IMR-90 (cell line): ENCODE data around the gene CARD14. TPM values are rescaled to one million over a fixed set of nuclear protein-coding genes. Genes with fewer than 3 reads are reported as not detected.

Source experiments
- ATAC-seq: fragments of 200-7000 bp; cut with Tn5 transposase; 2 replicates; pipeline ENCODE4 v1.9.1; 2020; ENCODE audit warnings: low read depth, mild to moderate bottlenecking, moderate library complexity
- BruUV-seq: library from RNA; stranded (reverse); fragments of 400-500 nt; replicated peaks from 2 replicates; lab custom pipeline; 2021; lab: Mats Ljungman, UMichigan
- CTCF ChIA-PET: fragments of 300-600 bp; formaldehyde crosslinking; extraction: SDS; loops from one replicate; lab custom pipeline; 2021; ENCODE audit warnings: antibody characterized with exemption; lab: Yijun Ruan, JAX
- POLR2A ChIA-PET: fragments of 300-600 bp; sonication (Branson Sonifier 250); formaldehyde crosslinking; loops from one replicate; lab custom pipeline; 2022; ENCODE audit warnings: antibody characterized with exemption; ENCODE audit not compliant: unreplicated experiment; lab: Charles Lee
- DNase-seq: peaks from one replicate; pipeline ENCODE4 v3.0.0; 2013
- H2AFZ ChIP-seq: replicated peaks from 2 replicates; pipeline ENCODE3; 2013; ENCODE audit warnings: low read length, mild to moderate bottlenecking; ENCODE audit not compliant: poor library complexity
- H2AK5ac ChIP-seq: 2 replicates; pipeline ENCODE4 v1.6.1; 2013; ENCODE audit warnings: low read depth, low read length, inconsistent platforms
- H2AK9ac ChIP-seq: replicated peaks from 2 replicates; pipeline ENCODE3; 2013; ENCODE audit warnings: mild to moderate bottlenecking, low read depth, low read length, moderate library complexity; ENCODE audit not compliant: poor library complexity
- H2BK120ac ChIP-seq: 2 replicates; pipeline ENCODE4 v1.6.1; 2013; ENCODE audit warnings: low read depth, low read length, inconsistent platforms
- H2BK15ac ChIP-seq: 3 replicates; pipeline ENCODE4 v1.6.1; 2013; ENCODE audit warnings: low read depth, low read length, inconsistent platforms
- H2BK20ac ChIP-seq: 2 replicates; pipeline ENCODE4 v1.6.1; 2013; ENCODE audit warnings: low read depth, mild to moderate bottlenecking, inconsistent platforms, low read length, moderate library complexity
- H2BK5ac ChIP-seq: 2 replicates; pipeline ENCODE4 v1.6.1; 2013; ENCODE audit warnings: mild to moderate bottlenecking, low read depth, low read length, inconsistent platforms; ENCODE audit not compliant: poor library complexity, severe bottlenecking
- H3K14ac ChIP-seq: replicated peaks from 2 replicates; pipeline ENCODE4 v1.6.1; 2013; ENCODE audit warnings: low read depth, low read length, inconsistent platforms
- H3K18ac ChIP-seq: 2 replicates; pipeline ENCODE4 v1.6.1; 2013; ENCODE audit warnings: low read depth, low read length, control low read depth
- H3K23ac ChIP-seq: 2 replicates; pipeline ENCODE4 v1.6.1; 2013; ENCODE audit warnings: low read depth, low read length, inconsistent platforms
- H3K27ac ChIP-seq: 2 replicates; pipeline ENCODE4 v1.5.1; 2013; ENCODE audit warnings: mild to moderate bottlenecking, control low read depth, low read length; ENCODE audit not compliant: insufficient read depth
- H3K27me3 ChIP-seq: 2 replicates; pipeline ENCODE4 v1.6.1; 2013; ENCODE audit warnings: low read length; ENCODE audit not compliant: control insufficient read depth, insufficient read depth
- H3K36me3 ChIP-seq: 2 replicates; pipeline ENCODE4 v1.6.1; 2013; ENCODE audit warnings: low read length, mixed read lengths; ENCODE audit not compliant: control insufficient read depth, insufficient read depth
- H3K4ac ChIP-seq: 2 replicates; pipeline ENCODE4 v1.6.1; 2013; ENCODE audit warnings: low read depth, low read length, inconsistent platforms
- H3K4me1 ChIP-seq: 2 replicates; pipeline ENCODE4 v1.6.1; 2013; ENCODE audit warnings: low read length, mixed read lengths; ENCODE audit not compliant: control insufficient read depth, insufficient read depth
- H3K4me2 ChIP-seq: 2 replicates; pipeline ENCODE4 v1.6.1; 2013; ENCODE audit warnings: low read depth, mild to moderate bottlenecking, control low read depth, low read length, moderate library complexity
- H3K4me3 ChIP-seq: 2 replicates; pipeline ENCODE4 v1.5.1; 2013; ENCODE audit warnings: low read depth, mild to moderate bottlenecking, control low read depth, low read length, moderate library complexity; ENCODE audit not compliant: insufficient read depth
- H3K56ac ChIP-seq: 2 replicates; pipeline ENCODE4 v1.6.1; 2013; ENCODE audit warnings: low read length, inconsistent platforms; ENCODE audit not compliant: insufficient read depth; ENCODE audit errors: extremely low read depth
- H3K79me1 ChIP-seq, 2 experiments: 2 replicates each; pipeline ENCODE4 v1.6.1; 2013; ENCODE audit warnings: low read length in 2 of 2, inconsistent platforms in 1 of 2, low read depth in 1 of 2
- H3K9ac ChIP-seq: 2 replicates; pipeline ENCODE4 v1.6.1; 2013; ENCODE audit warnings: low read depth, low read length, control low read depth
- H3K9me1 ChIP-seq: 2 replicates; pipeline ENCODE4 v1.6.1; 2013; ENCODE audit warnings: low read length, inconsistent platforms; ENCODE audit not compliant: insufficient read depth
- H3K9me3 ChIP-seq: 2 replicates; pipeline ENCODE4 v1.6.1; 2013; ENCODE audit warnings: low read length; ENCODE audit not compliant: control insufficient read depth, insufficient read depth
- H4K20me1 ChIP-seq: 2 replicates; pipeline ENCODE4 v1.6.1; 2013; ENCODE audit warnings: low read length, inconsistent platforms; ENCODE audit not compliant: insufficient read depth
- H4K5ac ChIP-seq: 2 replicates; pipeline ENCODE4 v1.6.1; 2013; ENCODE audit warnings: mild to moderate bottlenecking, low read depth, low read length, control low read depth
- H4K8ac ChIP-seq, 2 experiments: 2 replicates each; pipeline ENCODE4 v1.6.1; 2013; ENCODE audit warnings: low read depth in 2 of 2, low read length in 2 of 2, control low read depth in 1 of 2, inconsistent platforms in 1 of 2
- H4K91ac ChIP-seq: 2 replicates; pipeline ENCODE4 v1.6.1; 2013; ENCODE audit warnings: low read depth, low read length, inconsistent platforms; ENCODE audit not compliant: insufficient read depth
- BHLHE40 ChIP-seq: fragments of 150-350 bp; IDR thresholded peaks from 2 replicates; pipeline ENCODE4 v1.6.1; 2016; ENCODE audit warnings: mild to moderate bottlenecking, low read depth, low read length
- CEBPB ChIP-seq: IDR thresholded peaks from 2 replicates; pipeline ENCODE4 v1.6.1; 2012; ENCODE audit warnings: low read depth, low read length, improper control_type of control experiment
- CHD1 ChIP-seq: IDR thresholded peaks from 2 replicates; pipeline ENCODE4 v1.6.1; 2012; ENCODE audit warnings: low read depth, low read length, improper control_type of control experiment
- MAFK ChIP-seq: IDR thresholded peaks from 2 replicates; pipeline ENCODE4 v1.6.1; 2012; ENCODE audit warnings: low read depth, low read length, improper control_type of control experiment
- MAZ ChIP-seq: IDR thresholded peaks from 2 replicates; pipeline ENCODE4 v1.6.1; 2012; ENCODE audit warnings: low read depth, mild to moderate bottlenecking, low read length, improper control_type of control experiment, moderate library complexity, borderline replicate concordance
- MXI1 ChIP-seq: IDR thresholded peaks from 2 replicates; pipeline ENCODE4 v1.6.1; 2012; ENCODE audit warnings: low read depth, mild to moderate bottlenecking, low read length, moderate library complexity, borderline replicate concordance
- NFE2L2 ChIP-seq: fragments of 150-350 bp; IDR thresholded peaks from 2 replicates; pipeline ENCODE4 v1.6.1; 2016; ENCODE audit warnings: low read depth, mild to moderate bottlenecking, low read length
- POLR2A ChIP-seq: IDR thresholded peaks from 2 replicates; pipeline ENCODE4 v1.6.1; 2012; ENCODE audit warnings: mild to moderate bottlenecking, low read depth, low read length
- SMC3 ChIP-seq: fragments of 150-350 bp; IDR thresholded peaks from 2 replicates; pipeline ENCODE4 v1.6.1; 2016; ENCODE audit warnings: low read depth, mild to moderate bottlenecking, antibody characterized with exemption, low read length, moderate library complexity
- WGBS, 2 experiments: methylation state at CpG; one replicate each; pipeline versions ENCODE4 v1.1.5 to v1.1.7; 2013; ENCODE audit warnings: missing lambda C conversion rate in 2 of 2; ENCODE audit not compliant: insufficient read length in 1 of 2; ENCODE audit errors: extremely low coverage in 2 of 2; 5-methylcytosine and 5-hydroxymethylcytosine counted together
- dilution Hi-C: fragments of 300-500 bp; cut with HindIII; formaldehyde crosslinking; loops from one replicate; pipeline ENCODE4 v1.14.3; 2018; ENCODE audit warnings: low sequenced_read_pairs; ENCODE audit not compliant: unreplicated experiment
- in situ Hi-C: fragments of 300-500 bp; cut with MboI; formaldehyde crosslinking; loops from 3 replicates; pipeline ENCODE4 v1.14.3; 2019; ENCODE audit warnings: low sequenced_read_pairs, inconsistent platforms, mixed read lengths
- intact Hi-C: fragments of 100-400 bp; cut with micrococcal nuclease; formaldehyde crosslinking; loops from 2 replicates; pipeline ENCODE4 v1.10.0; 2022
- polyA plus RNA-seq, 3 experiments: library from polyadenylated mRNA; depleted of rRNA; stranded (reverse); fragments of >200 nt; gene quantifications; 2 replicates each; pipeline ENCODE4 v1.2.3, GENCODE V29; 2012; ENCODE audit warnings: low replicate concordance in 1 of 3
- total RNA-seq: library from RNA; depleted of rRNA; stranded (reverse); fragments of >200 nt; gene quantifications from 2 replicates; pipeline ENCODE4 v1.2.3, GENCODE V29; 2012
- TF ChIP-seq, protein P1 (sequence below): conservative IDR thresholded peaks from 2 replicates; pipeline ENCODE4 v1.5.1; 2012; ENCODE audit warnings: mild to moderate bottlenecking, low read depth, low read length, improper control_type of control experiment
- TF ChIP-seq, protein P2 (sequence below): fragments of 150-350 bp; IDR thresholded peaks from 2 replicates; pipeline ENCODE4 v1.6.1; 2016; ENCODE audit warnings: low read depth, mild to moderate bottlenecking, low read length, moderate library complexity, borderline replicate concordance
- TF ChIP-seq, protein P3 (sequence below): fragments of 150-350 bp; IDR thresholded peaks from 2 replicates; pipeline ENCODE4 v1.6.1; 2017; ENCODE audit warnings: mild to moderate bottlenecking, antibody characterized with exemption, low read length, low read depth

CARD14 gene
- total and polyA plus RNA-seq, 2 of the 4 experiments (the other 2 are of a cell fraction) = not detected

GRCh38 chr17:80146121-80147034 lies 23.5 kb upstream of the CARD14 start:
- dilution Hi-C loops = no loop called here
- H2AK5ac ChIP-seq = peak overlapping the region; percentile 85
- DNase-seq (peak; percentile 16), ATAC-seq (peak; percentile 7)
- H2BK120ac ChIP-seq = no peak overlapping the region
- H3K23ac ChIP-seq = peak overlapping the region; percentile 91
- peak overlapping the region; percentile 37; the same call in 1 of the 2 replicates for H4K5ac ChIP-seq
- H4K91ac ChIP-seq = no peak overlapping the region
- H3K9me1 ChIP-seq = peaks cover 10% of the 10 kb centered on the region
- H2BK20ac ChIP-seq = no peak overlapping the region
- CTCF ChIA-PET = interaction anchor here (1.1 kb wide), 1 partner anchor 45 kb away, joined by 6 read pairs; the partner anchor contains the start of gene GAA
- H3K27ac ChIP-seq = peak overlapping the region; percentile 88
- H3K36me3 ChIP-seq = peaks cover 25% of the 10 kb centered on the region
- H3K9ac ChIP-seq = peak overlapping the region; percentile 93
- H2BK15ac ChIP-seq = no peak overlapping the region
- peaks cover 10% of the 10 kb centered on the region for H3K4me1 ChIP-seq
- H4K8ac ChIP-seq = peak overlapping the region in 1 of 2 experiments; percentile 78; a peak in 1 of 4 replicates
- no TSS peak for BruUV-seq
- H3K4me3 ChIP-seq = peak overlapping the region; percentile 87
- H3K4ac ChIP-seq = peak overlapping the region; percentile 89
- H4K20me1 ChIP-seq = peaks cover 27% of the 10 kb centered on the region
- no peaks in the 10 kb centered on the region for H3K9me3 ChIP-seq
- H3K4me2 ChIP-seq = peak overlapping the region; percentile 98
- H2AK9ac ChIP-seq = peak overlapping the region; percentile 97
- H3K56ac ChIP-seq = peak overlapping the region; percentile 80
- 0% methylated on average over 24 of the region's 69 CpGs; no CpG with 5 or more reads in 1 of the 2 experiments for WGBS, 2 experiments
- intact Hi-C loops = loop anchor here (1.0 to 5.0 kb wide), 2 partner anchors 44 to 73 kb away; partner anchors contain the start of gene GAA
- in situ Hi-C loops = no loop called here
- peak overlapping the region; percentile 44; the same call in 1 of the 2 replicates for H3K18ac ChIP-seq
- peak overlapping the region; percentile 97 for H3K14ac ChIP-seq
- H2AFZ ChIP-seq = peak overlapping the region; percentile 96
- H3K27me3 ChIP-seq = no peaks in the 10 kb centered on the region
- peak overlapping the region; percentile 70 for H2BK5ac ChIP-seq
- H3K79me1 ChIP-seq = peaks cover 27 to 76% of the 10 kb centered on the region in 2 experiments
- POLR2A ChIA-PET = interaction anchor here (0.6 kb wide), 1 partner anchor 111 kb away, joined by 9 read pairs; no protein-coding TSS in a partner anchor
- TF ChIP-seq, protein P1, sequence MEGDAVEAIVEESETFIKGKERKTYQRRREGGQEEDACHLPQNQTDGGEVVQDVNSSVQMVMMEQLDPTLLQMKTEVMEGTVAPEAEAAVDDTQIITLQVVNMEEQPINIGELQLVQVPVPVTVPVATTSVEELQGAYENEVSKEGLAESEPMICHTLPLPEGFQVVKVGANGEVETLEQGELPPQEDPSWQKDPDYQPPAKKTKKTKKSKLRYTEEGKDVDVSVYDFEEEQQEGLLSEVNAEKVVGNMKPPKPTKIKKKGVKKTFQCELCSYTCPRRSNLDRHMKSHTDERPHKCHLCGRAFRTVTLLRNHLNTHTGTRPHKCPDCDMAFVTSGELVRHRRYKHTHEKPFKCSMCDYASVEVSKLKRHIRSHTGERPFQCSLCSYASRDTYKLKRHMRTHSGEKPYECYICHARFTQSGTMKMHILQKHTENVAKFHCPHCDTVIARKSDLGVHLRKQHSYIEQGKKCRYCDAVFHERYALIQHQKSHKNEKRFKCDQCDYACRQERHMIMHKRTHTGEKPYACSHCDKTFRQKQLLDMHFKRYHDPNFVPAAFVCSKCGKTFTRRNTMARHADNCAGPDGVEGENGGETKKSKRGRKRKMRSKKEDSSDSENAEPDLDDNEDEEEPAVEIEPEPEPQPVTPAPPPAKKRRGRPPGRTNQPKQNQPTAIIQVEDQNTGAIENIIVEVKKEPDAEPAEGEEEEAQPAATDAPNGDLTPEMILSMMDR = no peak
- no peak for TF ChIP-seq MAFK
- peak; percentile 98 for TF ChIP-seq POLR2A
- TF ChIP-seq NFE2L2 = no peak
- TF ChIP-seq, protein P2, sequence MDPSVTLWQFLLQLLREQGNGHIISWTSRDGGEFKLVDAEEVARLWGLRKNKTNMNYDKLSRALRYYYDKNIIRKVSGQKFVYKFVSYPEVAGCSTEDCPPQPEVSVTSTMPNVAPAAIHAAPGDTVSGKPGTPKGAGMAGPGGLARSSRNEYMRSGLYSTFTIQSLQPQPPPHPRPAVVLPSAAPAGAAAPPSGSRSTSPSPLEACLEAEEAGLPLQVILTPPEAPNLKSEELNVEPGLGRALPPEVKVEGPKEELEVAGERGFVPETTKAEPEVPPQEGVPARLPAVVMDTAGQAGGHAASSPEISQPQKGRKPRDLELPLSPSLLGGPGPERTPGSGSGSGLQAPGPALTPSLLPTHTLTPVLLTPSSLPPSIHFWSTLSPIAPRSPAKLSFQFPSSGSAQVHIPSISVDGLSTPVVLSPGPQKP = no peak
- no peak for TF ChIP-seq SMC3
- TF ChIP-seq, protein P3, sequence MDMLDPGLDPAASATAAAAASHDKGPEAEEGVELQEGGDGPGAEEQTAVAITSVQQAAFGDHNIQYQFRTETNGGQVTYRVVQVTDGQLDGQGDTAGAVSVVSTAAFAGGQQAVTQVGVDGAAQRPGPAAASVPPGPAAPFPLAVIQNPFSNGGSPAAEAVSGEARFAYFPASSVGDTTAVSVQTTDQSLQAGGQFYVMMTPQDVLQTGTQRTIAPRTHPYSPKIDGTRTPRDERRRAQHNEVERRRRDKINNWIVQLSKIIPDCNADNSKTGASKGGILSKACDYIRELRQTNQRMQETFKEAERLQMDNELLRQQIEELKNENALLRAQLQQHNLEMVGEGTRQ = no peak
- no peak for TF ChIP-seq CEBPB
- TF ChIP-seq MXI1 = peak; percentile 16; the same call in 1 of the 2 replicates
- no peak for TF ChIP-seq MAZ
- peak; percentile 90 for TF ChIP-seq CHD1
- TF ChIP-seq BHLHE40 = no peak
